ENCODE results near the gene VSTM4. TPM values are rescaled to one million over a fixed set of nuclear protein-coding genes. Genes with fewer than 3 reads are reported as not detected.

Gene VSTM4
- total and polyA plus RNA-seq, 2 of the 4 experiments (the other 2 are of a cell fraction): 2.4 to 2.9 TPM

DNA sequence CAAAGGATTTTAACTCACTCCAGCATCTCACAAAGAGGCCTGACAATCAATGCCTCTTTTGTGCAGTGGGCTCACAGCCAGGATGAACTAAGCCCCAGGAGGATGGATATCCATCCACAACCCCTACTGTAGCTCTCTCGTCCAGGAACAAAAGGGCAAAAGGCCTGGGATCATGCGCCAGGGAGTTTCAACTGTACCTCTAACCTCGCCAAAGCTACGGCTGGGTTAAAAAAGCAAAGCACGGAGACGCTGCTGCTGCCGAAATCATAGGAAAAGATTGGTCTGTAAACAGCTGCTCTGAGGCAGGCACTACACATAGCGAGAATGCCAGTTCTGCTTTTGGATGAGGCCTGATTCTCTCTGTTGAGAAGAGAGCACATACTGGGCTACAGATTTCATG lies 32.1 kb downstream of the VSTM4 start:
- Histone ChIP-seq H2BK15ac (ENCODE audit: low read depth, low read length) (no peak overlapping the region), H3K4me1 (ENCODE audit: control insufficient read depth, insufficient read depth, low read length) (peaks cover 1% of the 10 kb centered on the region; the same call in 1 of the 2 replicates), H4K20me1 (ENCODE audit: insufficient read depth, low read length) (no peaks in the 10 kb centered on the region), H3K79me1 (ENCODE audit: low read depth in 1 of 2, low read length in 2 of 2) (peaks cover 0 to 6% of the 10 kb centered on the region in 2 experiments; a peak in 1 of 4 replicates), H3K4me3 (ENCODE audit: insufficient read depth, low read depth, low read length) (no peak overlapping the region), H2AK9ac (replicated peaks; ENCODE audit: low read depth, low read length, poor library complexity) (no peak overlapping the region), H3K23ac (ENCODE audit: low read depth, low read length) (no peak overlapping the region), H3K4ac (ENCODE audit: low read depth, low read length) (no peak overlapping the region), H3K56ac (ENCODE audit: extremely low read depth, insufficient read depth, low read length) (no peak overlapping the region), H3K18ac (ENCODE audit: low read depth, low read length) (no peak overlapping the region), H2BK5ac (ENCODE audit: low read depth, low read length, poor library complexity, severe bottlenecking) (no peak overlapping the region), H2BK20ac (ENCODE audit: low read depth, low read length) (no peak overlapping the region), H2BK120ac (ENCODE audit: low read depth, low read length) (no peak overlapping the region), H3K14ac (replicated peaks; ENCODE audit: low read depth, low read length) (no peak overlapping the region), H4K8ac (ENCODE audit: low read depth in 2 of 2, low read length in 2 of 2) (no peak overlapping the region), H3K9me3 (ENCODE audit: control insufficient read depth, insufficient read depth, low read length) (peaks cover 3% of the 10 kb centered on the region; the same call in 1 of the 2 replicates), H3K27ac (ENCODE audit: insufficient read depth, low read length) (no peak overlapping the region), H4K91ac (ENCODE audit: insufficient read depth, low read depth, low read length) (no peak overlapping the region), H4K5ac (ENCODE audit: low read depth, low read length) (no peak overlapping the region), H2AK5ac (ENCODE audit: low read depth, low read length) (no peak overlapping the region), H3K9me1 (ENCODE audit: insufficient read depth, low read length) (peaks cover 3% of the 10 kb centered on the region; the same call in 1 of the 2 replicates), H3K27me3 (ENCODE audit: control insufficient read depth, insufficient read depth, low read length) (no peaks in the 10 kb centered on the region), H3K9ac (ENCODE audit: low read depth, low read length) (no peak overlapping the region), H2AFZ (replicated peaks; ENCODE audit: low read length, poor library complexity) (no peak overlapping the region), H3K4me2 (ENCODE audit: low read depth, low read length) (no peak overlapping the region), H3K36me3 (ENCODE audit: control insufficient read depth, insufficient read depth, low read length) (no peaks in the 10 kb centered on the region; the same call in none of the 2 replicates)
- POLR2A ChIA-PET (ENCODE audit: unreplicated experiment): no interaction called here
- dilution Hi-C loops (cut with HindIII; ENCODE audit: low sequenced_read_pairs, unreplicated experiment) (no loop called here), intact Hi-C loops (cut with micrococcal nuclease) (no loop called here), in situ Hi-C loops (cut with MboI; ENCODE audit: low sequenced_read_pairs) (no loop called here)
- 93% methylated on average over 6 of the region's 8 CpGs; no CpG with 5 or more reads in 1 of the 2 experiments for WGBS, 2 experiments (ENCODE audit: extremely low coverage in 2 of 2, insufficient read length in 1 of 2)
- TF ChIP-seq, protein P1, sequence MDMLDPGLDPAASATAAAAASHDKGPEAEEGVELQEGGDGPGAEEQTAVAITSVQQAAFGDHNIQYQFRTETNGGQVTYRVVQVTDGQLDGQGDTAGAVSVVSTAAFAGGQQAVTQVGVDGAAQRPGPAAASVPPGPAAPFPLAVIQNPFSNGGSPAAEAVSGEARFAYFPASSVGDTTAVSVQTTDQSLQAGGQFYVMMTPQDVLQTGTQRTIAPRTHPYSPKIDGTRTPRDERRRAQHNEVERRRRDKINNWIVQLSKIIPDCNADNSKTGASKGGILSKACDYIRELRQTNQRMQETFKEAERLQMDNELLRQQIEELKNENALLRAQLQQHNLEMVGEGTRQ (IDR thresholded peaks at IDR 0.05; ENCODE audit: low read depth, low read length): no peak
- no peak for TF ChIP-seq FOS (IDR thresholded peaks at IDR 0.05; ENCODE audit: low read depth, low read length)
- no peak for TF ChIP-seq NFE2L2 (IDR thresholded peaks at IDR 0.05; ENCODE audit: low read depth, low read length)
- TF ChIP-seq RFX5 (IDR thresholded peaks at IDR 0.05; ENCODE audit: low read depth, low read length): no peak
- no peak for TF ChIP-seq MAFK (IDR thresholded peaks at IDR 0.05; ENCODE audit: low read depth, low read length)
- TF ChIP-seq POLR2A (IDR thresholded peaks at IDR 0.05; ENCODE audit: low read depth, low read length): no peak
- ATAC-seq (ENCODE audit: low read depth) (no peak), DNase-seq (no peak)
- BruUV-seq (replicated peaks): no TSS peak
- CTCF ChIA-PET: interaction anchor here (0.6 kb wide), 1 partner anchor 35 kb away, joined by 3 read pairs; no protein-coding TSS in a partner anchor
